ENCODE data around the gene FAM193A.
"Not testable (repeated sequence)": the region's sequence is repeated elsewhere in the genome, so short reads cannot be mapped to it uniquely, and the experiment has no call there.

The FAM193A gene

DNA sequence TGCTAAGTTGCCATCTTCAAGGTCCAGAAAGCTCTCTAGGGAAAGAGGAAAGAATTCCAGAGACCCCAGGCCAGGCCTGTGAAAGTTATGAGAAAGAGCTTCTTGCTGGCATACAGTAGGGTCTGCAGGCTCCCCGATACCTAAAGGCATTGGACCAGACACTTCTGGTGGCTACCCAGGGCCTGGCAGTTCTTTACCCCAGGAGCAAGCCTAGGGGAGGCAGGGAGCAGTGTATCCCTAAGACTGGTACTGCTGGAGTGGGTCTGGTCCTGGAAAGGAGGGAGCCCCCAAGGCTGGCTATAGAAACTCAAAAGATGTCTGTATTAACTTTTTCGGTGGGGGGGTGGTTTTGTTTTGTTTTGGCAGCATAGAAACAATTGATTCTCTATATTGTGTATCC lies 19.8 kb upstream of the FAM193A start:
- DNase-seq (ENCODE audit: low spot score) = no peak

DNA sequence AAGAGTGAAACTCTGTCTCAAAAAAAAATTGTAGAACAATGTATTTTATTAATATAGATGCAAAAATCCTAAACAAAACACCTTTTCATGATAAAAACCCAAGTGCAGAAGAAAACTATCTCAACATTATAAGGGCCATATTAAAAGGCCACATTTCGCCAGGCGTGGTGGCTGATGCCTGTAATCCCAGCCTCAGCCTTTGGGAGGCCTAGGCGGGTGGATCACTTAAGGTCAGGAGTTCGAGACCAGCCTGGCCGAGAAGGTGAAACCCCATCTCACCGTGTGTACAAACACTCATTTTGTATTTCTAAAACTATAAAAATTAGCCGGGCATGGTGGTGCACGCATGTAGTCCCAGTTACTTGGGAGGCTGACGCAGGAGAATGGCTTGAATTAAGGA lies 9.9 kb upstream of the FAM193A start:
- DNase-seq (ENCODE audit: low spot score) = no peak

- no peak for DNase-seq (ENCODE audit: low spot score)
These were observed 1.5 kb upstream of the FAM193A start for GRCh38 chr4:2534904-2535375.

DNA sequence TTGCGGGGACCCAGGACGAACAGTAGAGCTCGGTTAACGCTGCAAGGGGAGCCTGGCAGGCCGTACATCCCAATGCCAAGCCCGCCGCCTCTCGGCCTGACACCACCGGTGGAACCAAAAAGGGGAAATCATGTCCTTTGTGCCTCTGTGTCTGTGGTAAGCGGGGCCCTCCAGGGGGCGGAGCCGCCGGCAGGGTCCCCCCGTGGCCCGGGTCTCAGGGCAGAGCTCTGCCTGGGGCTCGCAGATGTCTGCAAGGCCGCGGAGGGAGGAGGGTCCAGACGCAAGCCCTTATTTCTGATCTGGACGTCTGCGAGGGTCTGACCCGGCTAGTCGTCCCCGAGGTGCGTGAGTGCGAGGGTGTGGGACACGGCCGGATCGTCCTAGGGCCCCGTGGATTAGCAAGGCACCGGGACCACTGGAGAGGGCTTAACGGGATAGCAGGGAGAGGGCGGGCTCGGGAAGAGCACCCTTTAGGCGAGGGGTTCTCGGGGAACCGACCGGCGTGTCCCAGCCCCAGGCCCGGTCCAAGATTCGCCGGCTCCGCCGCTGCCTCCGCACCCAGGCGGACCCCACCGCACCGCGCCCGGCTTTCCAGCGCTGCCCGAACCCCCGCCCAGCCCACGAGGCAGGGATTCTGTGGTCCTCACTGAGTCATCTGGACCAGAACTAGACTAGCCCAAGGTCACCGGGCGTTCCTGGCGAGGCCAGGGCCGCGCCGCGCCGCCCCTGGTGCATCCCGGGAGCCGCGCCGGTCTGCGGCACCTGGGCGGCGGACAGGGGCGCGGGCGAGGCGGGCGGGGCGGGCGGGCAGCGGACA lies 863 bp upstream of the FAM193A start:
- DNase-seq (ENCODE audit: low spot score) = peak; percentile 29

GRCh38 chr4:2537011-2537830 lies 774 bp downstream of the FAM193A start:
- peak; percentile 71 for DNase-seq (ENCODE audit: low spot score)

GRCh38 chr4:2543580-2544191 lies 7.2 kb downstream of the FAM193A start:
- not testable (repeated sequence) for DNase-seq (ENCODE audit: low spot score)

- no peak for DNase-seq (ENCODE audit: low spot score)
These were observed 9.0 kb downstream of the FAM193A start for GRCh38 chr4:2545321-2546013.

- DNase-seq (ENCODE audit: low spot score) = no peak
These were observed 9.9 kb downstream of the FAM193A start for GRCh38 chr4:2546286-2546823.

GRCh38 chr4:2546961-2547691 lies 10.7 kb downstream of the FAM193A start:
- DNase-seq (ENCODE audit: low spot score) = not testable (repeated sequence)

DNA sequence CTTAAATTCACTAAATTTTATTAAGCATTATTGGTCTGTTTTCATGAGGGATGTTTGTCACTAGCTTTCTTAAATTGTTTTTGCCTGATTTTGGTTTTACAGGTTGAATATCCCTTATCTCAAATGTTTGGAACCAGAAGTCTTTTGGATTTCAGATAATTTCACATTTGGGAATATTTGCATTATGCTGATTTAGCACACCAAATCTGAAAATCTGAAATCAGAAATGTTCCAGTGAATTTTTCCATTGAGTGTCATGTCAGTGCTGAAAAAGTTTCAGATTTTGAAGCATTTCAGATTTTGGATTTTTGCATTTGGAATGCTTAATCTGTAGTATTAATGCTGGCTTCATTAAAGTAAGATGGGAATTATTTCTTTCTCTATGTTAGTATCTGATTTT lies 14.7 kb downstream of the FAM193A start:
- no peak for DNase-seq (ENCODE audit: low spot score)

GRCh38 chr4:2552806-2553205 lies 16.4 kb downstream of the FAM193A start:
- no peak for DNase-seq (ENCODE audit: low spot score)

DNA sequence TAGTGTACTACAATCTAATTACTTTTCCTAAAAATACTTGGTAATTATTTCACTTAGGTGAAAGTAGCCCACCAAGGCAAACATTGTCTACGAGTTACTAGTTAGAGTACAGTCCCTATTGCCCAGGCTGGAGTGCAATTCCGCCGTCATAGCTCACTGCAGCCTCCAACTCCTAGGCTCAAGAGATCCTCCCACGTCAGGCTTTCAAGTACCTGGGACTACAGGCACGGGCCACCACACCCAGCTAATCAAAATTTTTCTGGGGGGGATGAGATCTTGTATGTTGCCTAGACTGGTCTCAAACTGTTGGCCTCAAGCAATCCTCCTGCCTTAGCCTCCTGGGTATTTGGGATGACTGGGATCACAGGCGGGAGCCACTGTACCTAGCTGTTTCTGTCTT lies 21.9 kb downstream of the FAM193A start:
- DNase-seq (ENCODE audit: low spot score) = no peak

DNA sequence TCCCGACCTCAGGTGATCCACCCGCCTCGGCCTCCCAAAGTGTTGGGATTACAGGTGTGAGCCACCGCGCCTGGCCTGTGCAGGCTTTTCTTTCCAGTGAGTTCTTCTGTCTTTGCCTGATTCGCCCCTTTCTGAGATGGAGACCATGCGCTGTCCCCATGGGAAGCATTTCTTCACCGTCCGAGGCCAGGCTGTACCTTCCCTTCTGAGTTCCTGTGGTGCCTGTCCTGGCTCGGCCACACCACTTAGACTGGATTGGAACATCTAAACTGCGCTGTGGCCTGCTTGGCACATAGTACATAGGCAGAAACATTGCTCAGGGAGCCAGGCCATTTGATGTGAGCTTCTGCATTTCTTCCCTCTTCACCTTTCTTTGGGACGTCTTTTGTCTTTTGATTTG lies 23.7 kb downstream of the FAM193A start:
- no peak for DNase-seq (ENCODE audit: low spot score)

- no peak for DNase-seq (ENCODE audit: low spot score)
These were observed 29.1 kb downstream of the FAM193A start for GRCh38 chr4:2565533-2565932.

GRCh38 chr4:2570036-2570435 lies 33.6 kb downstream of the FAM193A start:
- no peak for DNase-seq (ENCODE audit: low spot score)

GRCh38 chr4:2570551-2571222 lies 34.2 kb downstream of the FAM193A start:
- no peak for DNase-seq (ENCODE audit: low spot score)

- no peak for DNase-seq (ENCODE audit: low spot score)
These were observed 35.6 kb downstream of the FAM193A start for GRCh38 chr4:2572076-2572475.

- no peak for DNase-seq (ENCODE audit: low spot score)
These were observed 36.4 kb downstream of the FAM193A start for GRCh38 chr4:2572866-2573265.

DNA sequence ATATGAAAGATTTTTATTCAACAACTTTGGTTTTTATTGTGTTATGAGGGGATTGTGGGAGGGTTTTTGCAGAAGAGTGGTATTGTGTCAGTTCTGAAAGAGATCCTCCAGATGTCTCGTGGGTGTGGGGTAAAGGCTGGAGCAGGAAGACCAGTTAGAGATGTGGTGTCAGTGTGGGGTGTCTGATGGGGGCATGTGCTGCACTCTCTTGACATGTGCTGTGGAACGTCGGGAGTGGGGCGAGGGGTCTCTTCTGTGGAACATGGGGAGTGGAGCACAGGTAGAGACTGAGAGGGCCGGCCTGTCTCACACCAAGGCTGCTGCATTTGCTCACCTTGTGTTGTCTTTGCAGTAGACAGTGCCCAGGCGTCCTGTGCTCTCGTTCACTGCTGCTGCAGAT lies 37.6 kb downstream of the FAM193A start:
- DNase-seq (ENCODE audit: low spot score) = no peak

DNA sequence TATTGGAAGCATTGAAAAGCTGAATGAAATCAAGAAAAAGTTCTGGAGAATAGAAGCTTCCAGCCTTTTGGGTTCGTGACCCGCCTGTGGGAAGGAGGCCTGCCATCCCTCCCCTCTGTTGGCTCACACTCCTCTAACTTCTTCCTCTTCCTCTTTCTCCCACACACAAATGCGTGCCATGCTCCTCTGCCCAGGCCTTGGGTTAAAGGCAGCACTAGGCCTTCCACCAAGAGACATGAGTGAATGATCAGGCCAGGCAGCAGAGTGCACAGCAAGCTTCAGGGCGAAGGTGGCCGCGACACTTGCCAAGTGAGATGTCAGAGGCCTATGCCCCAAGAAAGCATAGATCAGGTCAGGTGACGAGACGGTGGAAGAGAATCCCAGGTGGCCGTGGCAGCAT lies 38.4 kb downstream of the FAM193A start:
- no peak for DNase-seq (ENCODE audit: low spot score)

DNA sequence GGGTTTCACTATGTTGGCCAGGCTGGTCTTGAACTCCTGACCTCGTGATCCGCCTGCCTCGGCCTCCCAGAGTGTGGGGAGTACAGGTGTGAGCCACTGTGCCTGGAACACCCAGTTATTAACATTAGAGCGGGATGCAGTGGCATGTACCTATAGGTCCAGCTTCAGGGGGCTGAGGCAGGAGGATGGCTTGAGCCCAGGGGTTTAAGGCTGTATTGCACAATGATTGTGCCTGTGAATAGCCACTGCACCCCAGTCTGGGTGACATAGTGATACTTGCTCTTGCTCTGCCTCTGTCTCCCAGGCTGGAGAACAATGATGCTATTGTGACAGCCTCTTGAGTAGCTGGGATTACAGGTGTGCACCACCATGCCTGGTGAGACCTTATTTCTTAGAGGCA lies 39.8 kb downstream of the FAM193A start:
- no peak for DNase-seq (ENCODE audit: low spot score)

Data from AG20443 (cell line).